HG02943 (cell line): ENCODE data around the gene TIE1.

Source experiments
- ATAC-seq: cut with Tn5 transposase; IDR thresholded peaks from one replicate; pipeline ENCODE4 v1.9.1; 2021; ENCODE audit warnings: mild to moderate bottlenecking, low read depth, moderate library complexity; ENCODE audit not compliant: unreplicated experiment

TIE1 gene

DNA sequence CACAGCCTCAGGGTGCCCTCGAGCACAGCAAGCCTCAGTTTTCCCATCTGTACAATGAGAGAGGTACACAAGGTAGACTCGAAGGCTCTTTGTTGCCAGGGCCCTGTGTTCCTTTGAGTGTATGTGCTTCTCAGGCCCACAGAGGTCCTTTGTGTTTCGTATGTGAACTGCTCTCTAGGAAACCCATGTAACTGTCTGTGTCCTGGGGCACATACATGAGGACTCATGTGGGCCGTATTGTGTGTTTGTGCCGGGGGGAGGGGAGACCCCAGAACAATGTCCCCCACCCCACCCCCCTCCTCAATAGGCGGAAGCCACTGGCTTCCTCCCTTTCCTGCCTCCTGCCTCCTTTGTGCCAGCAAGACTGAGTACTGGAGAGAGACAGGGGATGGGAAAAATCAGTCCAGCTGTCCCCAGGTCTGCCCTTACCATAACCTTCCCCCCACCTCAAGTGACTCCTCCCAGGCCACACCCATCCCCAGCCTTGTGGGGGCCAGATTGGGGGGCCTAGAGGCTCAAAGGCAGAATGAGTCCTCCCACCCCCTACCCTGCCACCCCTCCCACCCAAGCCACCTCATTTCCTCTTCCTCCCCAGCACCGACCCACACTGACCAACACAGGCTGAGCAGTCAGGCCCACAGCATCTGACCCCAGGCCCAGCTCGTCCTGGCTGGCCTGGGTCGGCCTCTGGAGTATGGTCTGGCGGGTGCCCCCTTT, at the start of gene TIE1:
Gene TIE1, plus strand, starts transcription at position 605 of the 717 bp plus-strand sequence. Its CDS starts 90 bp downstream, at position 695.
- ATAC-seq, result no peak

DNA sequence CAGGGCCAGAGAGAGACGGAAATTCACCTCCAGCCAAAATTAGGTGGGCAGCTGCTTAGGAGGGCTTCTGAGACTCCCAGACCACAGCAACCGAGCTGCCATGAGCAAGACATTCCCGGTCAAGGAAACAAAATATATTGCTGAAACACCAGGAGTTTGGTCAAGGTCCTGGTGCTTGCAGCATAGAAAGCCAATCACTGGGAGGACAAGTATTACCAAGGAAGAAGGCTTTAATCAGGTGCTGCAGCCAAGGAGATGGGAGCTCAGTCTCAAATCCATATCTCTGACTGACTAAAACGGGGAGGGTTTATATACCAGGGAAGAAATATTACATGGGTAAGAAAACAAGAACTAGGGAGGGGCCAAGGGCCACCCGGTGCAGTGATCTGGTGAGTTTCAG, 49.8 kb upstream of the TIE1 start:
- ATAC-seq, result no peak

DNA sequence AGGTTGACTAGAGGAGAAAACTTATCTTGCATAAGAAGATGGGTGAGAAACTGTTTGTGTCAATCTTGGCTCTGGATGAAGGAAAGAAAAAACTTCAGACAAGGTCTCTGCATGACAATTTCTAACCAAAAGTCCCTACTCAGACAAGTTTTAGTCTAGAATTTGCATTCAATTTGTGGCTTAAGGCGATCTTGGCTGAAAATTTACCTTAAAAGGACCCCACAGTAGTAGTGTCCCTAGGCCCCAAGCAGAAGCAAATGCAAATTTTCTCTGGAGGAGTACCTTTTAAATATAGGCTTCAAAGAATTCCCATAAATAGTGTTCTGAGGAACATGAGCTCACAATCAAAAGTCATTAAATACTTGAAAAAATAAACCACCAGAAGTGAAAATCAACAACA, 48.6 kb upstream of the TIE1 start:
- ATAC-seq, result no peak

DNA sequence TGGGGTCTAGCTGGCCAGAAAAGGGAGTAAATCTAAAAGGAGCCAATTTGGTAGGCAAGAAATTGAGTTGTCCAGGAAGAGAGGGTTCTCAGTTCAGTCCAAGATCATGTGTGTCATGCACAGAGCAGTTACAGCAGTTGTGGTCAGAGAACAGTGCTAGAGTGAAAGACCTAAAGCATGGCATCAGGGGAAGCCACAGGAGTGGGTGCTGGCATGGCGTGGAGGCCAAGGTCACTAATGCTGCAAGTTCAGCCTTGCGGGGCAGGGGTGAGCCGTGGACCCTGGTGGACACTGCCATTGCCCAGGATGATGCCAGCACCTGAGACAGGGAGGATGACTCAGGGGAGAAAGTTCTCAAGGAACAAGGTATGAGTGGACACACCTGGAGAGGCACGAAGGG, 47.6 kb upstream of the TIE1 start:
- no peak for ATAC-seq

DNA sequence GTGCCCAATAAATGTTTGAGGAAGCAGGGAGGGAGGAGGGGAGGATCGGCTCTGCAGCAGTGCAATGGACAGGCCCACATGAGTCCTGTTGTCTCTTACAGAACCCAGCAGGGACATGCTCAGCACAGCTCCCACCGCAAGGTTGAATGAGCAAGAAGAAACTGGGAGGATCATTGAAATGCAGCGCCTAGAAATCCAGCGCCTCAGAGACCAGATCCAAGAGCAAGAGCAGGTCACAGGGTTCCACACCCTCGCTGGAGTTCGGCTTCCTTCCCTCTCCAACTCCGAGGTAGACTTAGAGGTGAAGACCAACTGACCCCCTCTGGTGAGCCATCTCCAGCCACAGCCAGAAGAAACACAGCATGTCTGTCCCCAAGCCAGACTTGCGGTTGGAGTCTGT, 46.9 kb upstream of the TIE1 start:
- no peak for ATAC-seq

DNA sequence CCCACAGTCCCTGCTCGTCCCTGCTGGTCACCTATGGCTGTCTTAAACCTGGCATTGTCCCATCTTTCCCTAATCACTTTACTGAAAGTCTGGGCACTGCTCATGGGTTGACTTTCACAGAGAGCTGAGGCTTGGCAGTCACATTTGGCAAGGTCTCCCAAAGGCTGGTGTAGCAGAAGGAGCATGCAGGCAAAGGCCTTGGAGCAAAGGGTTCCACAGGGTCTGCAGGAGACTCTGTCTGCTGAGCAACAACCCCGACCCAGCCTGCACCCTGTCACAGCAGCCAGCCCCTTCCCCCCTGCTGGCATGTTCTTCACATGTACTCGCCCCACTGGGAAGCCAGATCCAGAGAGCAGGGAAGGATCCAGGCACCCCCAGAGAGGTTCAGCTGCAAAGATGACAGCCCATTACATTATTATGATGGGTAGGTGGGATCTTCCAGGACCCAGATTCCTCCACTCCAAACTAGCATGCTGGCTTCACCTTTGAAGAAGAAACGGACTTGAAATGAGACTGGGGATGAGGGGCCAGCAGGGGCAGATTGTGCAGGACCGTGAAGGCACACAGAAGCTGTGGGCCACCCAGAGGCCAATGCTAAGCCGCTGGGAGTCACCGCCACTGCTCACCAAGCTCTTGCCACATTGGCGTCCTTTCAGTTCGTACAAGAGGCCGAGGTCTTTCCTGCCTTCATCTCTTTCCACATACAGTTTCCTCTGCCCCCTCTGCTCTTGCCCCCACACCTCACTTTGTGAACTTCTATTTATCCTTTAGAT, 45.2 kb upstream of the TIE1 start:
- ATAC-seq, result no peak

DNA sequence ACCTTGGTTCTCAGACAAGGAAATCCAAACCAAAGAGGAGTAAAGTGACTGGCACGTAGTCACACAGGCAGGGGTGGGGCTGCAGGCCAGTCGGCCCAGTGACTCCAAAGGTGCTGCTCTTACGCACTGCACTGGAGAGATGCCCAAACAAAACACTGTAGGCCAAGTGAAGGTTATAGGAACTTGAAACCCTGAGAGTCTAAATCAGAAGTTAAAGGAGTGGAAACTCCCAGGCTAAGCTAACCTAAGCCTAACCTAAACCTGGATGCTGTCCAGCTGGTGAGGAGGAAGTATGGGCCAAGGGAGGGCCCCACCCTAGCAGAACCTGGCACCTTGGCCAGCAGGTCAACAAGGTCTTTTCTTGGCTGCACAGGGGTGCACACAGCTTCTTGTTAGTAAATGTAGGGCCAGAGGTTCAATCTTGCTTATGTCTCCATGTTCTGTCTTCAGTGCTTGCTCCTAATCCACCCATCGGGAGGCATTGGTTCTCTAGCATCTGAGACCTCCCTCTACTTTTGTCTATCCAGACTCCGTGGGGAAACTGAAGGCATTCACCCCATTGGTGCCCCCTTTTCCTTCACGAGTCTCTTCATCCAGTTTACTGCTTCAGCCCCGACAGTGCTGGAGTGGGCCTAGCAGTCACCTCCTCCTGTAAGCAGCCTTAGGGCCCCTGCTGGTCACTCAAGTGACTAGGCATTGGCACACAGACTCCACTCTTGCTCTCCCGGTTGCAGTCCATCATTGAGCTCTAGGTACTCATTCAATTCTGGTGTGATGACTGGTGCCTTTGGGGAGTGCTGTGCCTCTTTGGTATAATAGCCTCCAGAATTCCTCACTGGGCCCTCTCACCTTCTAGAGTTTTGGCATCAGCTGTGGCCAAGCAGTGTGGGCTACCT, 43.9 kb upstream of the TIE1 start:
- no peak for ATAC-seq

DNA sequence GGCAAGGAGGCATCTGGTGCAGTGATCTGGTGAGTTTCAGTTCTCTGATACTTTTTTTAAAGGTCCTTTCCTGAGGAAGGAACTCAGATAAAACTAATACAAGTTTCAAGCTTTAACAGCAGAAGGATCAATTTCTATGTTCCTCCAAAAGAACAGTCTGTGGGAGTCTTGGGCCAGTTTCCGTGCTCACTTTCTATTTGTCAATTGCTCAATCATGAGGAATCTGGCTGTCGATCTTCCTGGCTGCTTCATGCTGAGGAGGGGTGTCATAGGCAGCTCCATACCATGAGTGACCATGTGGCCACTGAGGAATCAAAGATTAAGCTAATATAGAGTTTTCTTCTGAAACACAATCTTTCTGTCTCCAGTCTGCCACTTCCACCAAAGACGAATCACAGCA, 42.4 kb upstream of the TIE1 start:
- no peak for ATAC-seq

DNA sequence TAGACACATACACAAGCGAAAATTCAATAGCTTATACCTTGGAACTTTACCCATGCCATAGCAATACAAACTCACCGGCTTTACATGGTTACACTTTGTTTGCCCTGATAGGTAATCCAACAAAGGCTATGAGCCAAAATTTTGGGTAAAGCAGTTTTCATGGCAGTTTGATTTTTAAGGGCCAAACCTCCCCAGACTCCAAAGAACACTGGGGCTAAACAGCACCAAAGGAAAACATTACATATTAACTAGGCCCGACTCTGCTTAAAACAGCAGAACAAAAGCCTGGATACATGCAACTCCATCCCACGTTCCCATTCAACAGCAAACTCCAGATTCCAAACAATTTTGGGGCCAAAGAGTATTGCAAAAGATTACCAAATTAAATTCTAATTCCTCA, 35.4 kb upstream of the TIE1 start:
- no peak for ATAC-seq

DNA sequence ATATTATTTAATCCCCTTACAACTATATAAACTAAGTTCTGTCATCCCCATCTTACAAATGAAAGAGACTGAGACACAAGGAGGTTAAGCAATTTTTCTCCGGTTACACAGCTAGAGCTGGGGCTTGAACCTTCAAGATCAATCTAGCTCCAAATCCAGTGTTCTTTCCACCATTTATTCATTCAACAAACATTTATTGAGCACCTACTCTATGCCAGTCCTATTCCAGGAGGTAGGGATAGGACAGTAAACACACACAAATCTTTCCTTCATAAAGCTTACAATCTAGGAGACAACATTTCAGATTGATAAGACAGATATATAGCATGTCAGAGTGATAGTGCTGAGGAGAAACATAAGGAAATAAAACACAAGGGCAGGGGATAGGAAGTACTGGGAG, 33.9 kb upstream of the TIE1 start:
- ATAC-seq, result no peak

DNA sequence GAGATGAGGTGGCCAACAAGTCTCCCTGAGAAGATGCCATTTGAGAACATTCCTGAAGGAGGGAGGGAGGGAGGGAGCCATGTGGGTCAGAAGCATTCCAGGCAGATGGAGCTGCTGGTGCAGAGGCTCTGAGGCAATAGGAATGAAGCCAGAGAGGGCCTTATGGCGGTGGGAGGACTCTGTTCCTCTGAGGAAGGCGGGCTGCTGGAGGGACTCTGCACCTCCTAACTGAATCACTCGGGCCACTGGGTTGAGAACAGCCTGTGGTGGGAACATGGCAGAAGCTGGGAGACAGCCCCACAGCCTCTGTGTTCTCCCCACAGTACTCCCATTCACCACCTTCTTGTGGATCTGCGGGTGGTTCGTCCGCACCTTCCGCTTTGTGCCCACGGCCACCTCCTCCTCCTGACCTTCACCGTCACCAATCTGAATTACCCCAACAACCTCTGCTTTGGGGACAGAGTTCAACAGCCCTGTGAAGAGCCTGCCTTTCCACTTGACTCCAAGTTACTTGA, 33.4 kb upstream of the TIE1 start:
- no peak for ATAC-seq

DNA sequence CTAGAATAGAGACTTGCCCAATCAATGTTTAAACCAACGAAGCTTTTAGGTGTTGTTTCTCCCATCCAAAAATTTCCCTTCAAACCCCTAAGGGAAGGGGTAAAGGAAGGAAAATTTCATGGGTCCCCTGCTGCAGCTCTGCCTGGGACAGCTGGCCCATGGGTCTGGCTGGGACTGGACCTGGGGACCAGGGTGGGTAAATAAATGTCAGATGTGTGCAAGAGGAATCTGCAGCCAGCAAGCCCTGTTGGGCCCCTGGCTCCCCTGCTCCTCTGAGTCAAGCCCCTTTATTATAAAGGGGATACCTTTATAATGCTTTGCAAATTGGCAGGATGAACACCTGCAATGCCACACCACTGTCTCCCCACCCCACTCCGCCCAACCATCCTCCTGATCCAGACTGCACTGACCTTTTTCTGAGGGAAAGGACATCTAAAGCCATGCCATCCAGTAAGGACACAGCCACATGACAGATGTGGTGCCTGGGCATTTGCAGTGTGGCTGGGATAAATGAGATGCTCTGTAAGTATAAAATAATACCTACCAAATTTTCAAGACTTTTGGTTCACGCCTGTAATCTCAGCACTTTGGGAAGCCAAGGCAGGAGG, 32.9 kb upstream of the TIE1 start:
- ATAC-seq, result no peak

DNA sequence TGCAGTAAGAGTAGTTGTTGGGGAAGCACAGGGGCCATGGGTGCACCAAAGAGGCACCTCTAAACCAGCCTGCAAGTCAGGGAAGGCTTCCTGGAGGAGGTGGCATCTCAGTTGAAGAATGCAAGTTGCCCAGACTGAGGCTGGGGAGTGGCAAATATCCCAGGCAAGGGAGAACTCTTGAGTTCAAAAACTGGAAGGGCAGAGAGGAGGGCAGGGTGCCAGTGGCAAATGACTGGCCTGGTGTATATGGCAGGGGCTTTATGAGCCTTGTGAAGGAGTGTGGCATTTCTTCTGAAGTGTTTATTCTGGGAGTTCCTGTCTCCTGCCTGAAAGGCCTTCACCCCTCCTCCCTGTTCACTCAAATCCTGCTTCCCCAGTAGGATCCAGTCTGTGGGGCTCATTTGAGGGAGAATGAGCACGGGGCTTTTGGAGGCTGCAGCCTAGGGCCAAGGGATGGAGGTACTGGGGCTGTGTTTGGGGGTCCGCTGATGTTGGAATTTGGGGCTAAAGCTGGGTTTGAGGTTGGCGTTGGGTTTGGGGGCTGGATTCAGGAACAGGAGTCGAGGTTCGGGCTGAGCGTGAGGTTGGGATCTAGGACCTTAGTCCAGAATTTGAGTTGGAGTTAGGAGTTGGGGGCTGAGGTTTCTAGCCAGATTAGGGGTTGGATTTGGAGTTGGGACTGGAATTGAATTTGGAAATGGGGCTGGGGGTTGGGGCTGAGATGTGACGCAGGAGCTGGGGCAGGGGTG, 31.0 kb upstream of the TIE1 start, which contains the start of gene TMEM125:
Gene TMEM125, plus strand, starts transcription at position 357 of the 749 bp plus-strand sequence. CDS start 2,740 bp downstream, outside the sequence.
- ATAC-seq, result no peak

DNA sequence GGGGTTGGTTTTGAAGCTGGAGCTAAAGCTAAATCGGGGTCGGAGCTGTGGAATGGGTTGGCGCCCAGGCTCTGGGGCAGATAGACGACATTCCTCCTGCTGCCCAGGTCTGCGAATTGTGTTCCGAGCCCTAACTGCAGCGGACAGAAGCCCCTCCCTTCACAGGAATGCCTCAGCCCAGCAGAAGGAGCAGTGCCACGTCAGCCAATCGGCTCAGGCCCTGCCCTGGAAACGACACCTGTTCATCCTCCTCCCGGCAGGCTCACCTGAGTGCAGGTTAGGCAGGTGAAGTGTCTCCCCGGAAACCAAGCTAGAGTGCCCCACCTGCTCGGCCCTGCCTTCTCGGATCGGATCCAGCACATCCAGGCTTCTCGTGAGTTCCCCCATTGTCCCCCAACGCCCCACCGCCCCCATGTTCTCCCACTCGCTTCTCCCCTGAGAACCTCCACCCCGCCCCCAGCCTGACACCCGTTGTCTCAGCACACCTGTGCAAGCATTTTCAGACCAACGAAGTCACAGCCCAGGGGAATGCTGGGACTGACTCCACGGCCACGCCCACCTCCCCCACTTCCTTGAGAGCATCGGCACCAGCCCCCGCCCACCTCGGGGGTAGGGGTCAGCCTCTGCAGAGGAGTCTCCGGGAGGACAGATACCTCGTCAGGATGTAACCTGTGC, 30.2 kb upstream of the TIE1 start:
- no peak for ATAC-seq

DNA sequence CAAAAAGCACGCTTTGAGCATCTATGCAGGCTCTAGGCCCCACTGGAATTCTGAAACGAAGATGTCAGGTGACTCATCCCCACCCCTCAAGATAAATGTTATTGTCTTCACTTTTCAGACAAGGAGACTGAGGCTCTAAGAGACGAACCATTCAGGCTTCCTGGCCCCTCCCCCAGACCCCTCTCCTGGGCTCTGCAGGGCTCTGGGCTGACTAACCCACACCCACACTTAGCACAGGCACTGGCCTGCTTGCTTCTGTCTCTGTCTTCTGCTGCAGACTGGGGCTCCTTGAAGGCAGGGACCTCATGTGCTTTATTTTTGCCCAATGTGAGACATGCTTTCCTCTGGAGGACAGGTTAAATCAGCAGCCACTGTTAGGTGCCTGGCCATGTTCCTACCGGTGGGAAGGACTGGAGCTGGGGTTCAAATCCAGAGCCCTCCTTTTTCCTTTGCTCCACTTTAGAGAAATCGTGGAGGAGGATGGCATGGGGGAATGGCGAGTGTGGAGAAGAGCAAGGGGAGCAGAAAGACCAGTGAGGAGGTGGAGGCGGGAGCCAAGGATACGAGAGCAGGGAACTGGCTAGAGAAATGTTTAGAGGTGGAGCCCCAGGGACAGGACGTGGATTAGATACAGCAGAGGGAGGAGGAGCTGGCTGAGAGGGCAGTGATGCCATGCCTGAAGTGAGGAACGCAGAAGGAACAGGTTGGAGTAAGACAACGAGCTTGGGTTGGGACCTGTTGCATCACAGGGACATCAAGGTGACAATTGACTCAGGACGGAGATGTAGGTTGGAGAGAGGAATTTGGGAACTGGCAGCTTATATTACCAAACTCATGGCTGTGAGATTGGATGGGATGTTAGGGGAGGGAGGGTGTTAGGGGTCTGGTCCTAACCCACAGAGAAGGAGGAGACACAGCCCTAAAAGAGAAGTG, 29.3 kb upstream of the TIE1 start:
- ATAC-seq, result no peak

DNA sequence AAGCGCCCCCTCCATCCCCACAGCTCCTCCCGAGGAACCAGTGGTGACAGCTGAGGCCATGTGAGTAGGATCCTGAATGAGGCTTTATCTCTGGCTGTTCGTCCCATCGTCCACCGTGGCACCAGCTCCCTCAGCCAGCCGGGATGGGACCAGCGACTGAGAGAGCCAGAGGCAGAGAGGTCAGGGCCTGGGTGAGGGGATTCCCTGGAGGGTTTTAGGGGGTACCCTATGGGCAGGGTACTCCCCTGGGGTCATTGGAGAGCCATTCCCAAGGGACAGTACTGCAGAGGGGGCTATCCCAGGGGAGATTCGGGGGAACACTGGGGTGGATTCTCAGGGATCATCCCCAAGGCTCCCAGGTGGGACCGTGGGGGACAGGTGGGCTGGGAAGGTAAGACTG, 28.6 kb upstream of the TIE1 start:
- no peak for ATAC-seq

DNA sequence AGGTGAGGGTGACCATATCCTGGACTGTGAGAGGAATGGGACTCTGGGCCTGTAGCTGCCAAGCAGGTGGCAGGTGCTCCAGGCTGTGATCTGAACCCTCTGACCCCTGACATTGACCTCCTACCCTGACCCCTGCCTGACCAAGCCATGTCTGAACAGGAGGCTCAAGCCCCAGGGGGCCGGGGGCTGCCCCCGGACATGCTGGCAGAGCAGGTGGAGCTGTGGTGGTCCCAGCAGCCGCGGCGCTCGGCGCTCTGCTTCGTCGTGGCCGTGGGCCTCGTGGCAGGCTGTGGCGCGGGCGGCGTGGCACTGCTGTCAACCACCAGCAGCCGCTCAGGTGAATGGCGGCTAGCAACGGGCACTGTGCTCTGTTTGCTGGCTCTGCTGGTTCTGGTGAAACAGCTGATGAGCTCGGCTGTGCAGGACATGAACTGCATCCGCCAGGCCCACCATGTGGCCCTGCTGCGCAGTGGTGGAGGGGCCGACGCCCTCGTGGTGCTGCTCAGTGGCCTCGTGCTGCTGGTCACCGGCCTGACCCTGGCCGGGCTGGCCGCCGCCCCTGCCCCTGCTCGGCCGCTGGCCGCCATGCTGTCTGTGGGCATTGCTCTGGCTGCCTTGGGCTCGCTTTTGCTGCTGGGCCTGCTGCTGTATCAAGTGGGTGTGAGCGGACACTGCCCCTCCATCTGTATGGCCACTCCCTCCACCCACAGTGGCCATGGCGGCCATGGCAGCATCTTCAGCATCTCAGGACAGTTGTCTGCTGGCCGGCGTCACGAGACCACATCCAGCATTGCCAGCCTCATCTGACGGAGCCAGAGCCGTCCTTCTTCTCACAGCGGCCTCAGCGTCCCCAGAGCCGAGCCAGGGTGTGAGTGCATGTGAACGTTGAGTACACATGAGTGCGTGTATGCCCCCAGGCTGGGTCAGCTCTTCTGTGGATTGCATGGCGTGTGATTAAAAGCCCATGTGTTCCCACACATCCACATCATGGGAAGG, 27.9 kb upstream of the TIE1 start:
- ATAC-seq, result no peak
